Measurements from ENCODE around the gene OXSR1. TPM values are rescaled to one million over a fixed set of nuclear protein-coding genes. Genes with fewer than 3 reads are reported as not detected.

The OXSR1 gene
- polyA plus RNA-seq, 2 of the 4 experiments (the other 2 are of a cell fraction), result 30.2 to 44.0 TPM

DNA sequence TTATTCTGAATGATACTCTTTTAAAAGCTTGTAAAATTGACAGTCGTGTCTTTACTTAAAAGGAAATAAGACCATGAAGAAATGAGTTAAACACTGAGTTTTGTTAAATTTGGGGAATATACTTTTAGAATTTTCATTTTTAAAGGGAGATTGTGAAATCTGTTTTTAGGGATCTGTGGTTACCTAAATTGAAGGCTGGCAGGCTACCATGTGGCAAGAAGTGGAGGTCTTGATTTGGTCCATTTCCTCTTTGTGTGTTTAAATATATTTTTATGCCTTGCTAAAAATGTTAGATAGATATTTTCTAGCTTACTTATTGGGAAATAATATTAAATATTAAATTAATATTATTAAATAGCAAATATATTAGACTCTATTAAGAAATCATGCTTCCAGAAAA, 63.7 kb downstream of the OXSR1 start:
- DNase-seq (ENCODE audit: low read depth in 1 of 2, low spot score in 1 of 2) (no peak), ATAC-seq (no peak), FAIRE-seq (no peak)
- H3K27ac ChIP-seq, result no peak overlapping the region
- ChIA-PET CTCF (interaction anchor here (1.2 kb wide), 1 partner anchor 70 kb away, joined by 3 read pairs; no protein-coding TSS in a partner anchor), POLR2A (no interaction called here)
- WGBS (ENCODE audit: missing lambda C conversion rate), result 96% methylated on average over 1 of the region's 1 CpG
- peaks cover 16% of the 10 kb centered on the region; the same call in 2 of the 3 replicates for H3K4me1 ChIP-seq
- TF ChIP-seq ZC3H11A (IDR thresholded peaks at IDR 0.05) (no peak), CBX8 (IDR thresholded peaks at IDR 0.05) (no peak), CBX2 (IDR thresholded peaks at IDR 0.05; ENCODE audit: borderline replicate concordance, low read depth) (no peak), CEBPB (IDR thresholded peaks at IDR 0.05) (no peak), ESRRA (IDR thresholded peaks at IDR 0.05; ENCODE audit: borderline replicate concordance, low read length) (no peak), POLR2AphosphoS2 (conservative IDR thresholded peaks at IDR 0.05; ENCODE audit: low read length) (no peak), KDM5A (IDR thresholded peaks at IDR 0.05) (no peak), POLR2A (IDR thresholded peaks at IDR 0.05; ENCODE audit: low read length) (no peak), EHMT2 (IDR thresholded peaks at IDR 0.05; ENCODE audit: low read depth) (no peak), MAZ (IDR thresholded peaks at IDR 0.05; ENCODE audit: borderline replicate concordance, low read depth, low read length) (no peak), PHF8 (IDR thresholded peaks at IDR 0.05; ENCODE audit: borderline replicate concordance, low read depth) (no peak), HOXB13 (CRISPR knock-in tag; IDR thresholded peaks at IDR 0.05; ENCODE audit: low read depth) (no peak), CHD4 (IDR thresholded peaks at IDR 0.05; ENCODE audit: borderline replicate concordance) (no peak), RCOR1 (IDR thresholded peaks at IDR 0.05; ENCODE audit: low read depth, low read length) (no peak)
- TF ChIP-seq, protein P1, sequence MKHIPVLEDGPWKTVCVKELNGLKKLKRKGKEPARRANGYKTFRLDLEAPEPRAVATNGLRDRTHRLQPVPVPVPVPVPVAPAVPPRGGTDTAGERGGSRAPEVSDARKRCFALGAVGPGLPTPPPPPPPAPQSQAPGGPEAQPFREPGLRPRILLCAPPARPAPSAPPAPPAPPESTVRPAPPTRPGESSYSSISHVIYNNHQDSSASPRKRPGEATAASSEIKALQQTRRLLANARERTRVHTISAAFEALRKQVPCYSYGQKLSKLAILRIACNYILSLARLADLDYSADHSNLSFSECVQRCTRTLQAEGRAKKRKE (CRISPR knock-in tag; IDR thresholded peaks at IDR 0.05; ENCODE audit: low read depth), result no peak
- TF ChIP-seq, protein P2, sequence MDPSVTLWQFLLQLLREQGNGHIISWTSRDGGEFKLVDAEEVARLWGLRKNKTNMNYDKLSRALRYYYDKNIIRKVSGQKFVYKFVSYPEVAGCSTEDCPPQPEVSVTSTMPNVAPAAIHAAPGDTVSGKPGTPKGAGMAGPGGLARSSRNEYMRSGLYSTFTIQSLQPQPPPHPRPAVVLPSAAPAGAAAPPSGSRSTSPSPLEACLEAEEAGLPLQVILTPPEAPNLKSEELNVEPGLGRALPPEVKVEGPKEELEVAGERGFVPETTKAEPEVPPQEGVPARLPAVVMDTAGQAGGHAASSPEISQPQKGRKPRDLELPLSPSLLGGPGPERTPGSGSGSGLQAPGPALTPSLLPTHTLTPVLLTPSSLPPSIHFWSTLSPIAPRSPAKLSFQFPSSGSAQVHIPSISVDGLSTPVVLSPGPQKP (IDR thresholded peaks at IDR 0.05; ENCODE audit: low read depth, low read length), result no peak
- TF ChIP-seq, protein P3, sequence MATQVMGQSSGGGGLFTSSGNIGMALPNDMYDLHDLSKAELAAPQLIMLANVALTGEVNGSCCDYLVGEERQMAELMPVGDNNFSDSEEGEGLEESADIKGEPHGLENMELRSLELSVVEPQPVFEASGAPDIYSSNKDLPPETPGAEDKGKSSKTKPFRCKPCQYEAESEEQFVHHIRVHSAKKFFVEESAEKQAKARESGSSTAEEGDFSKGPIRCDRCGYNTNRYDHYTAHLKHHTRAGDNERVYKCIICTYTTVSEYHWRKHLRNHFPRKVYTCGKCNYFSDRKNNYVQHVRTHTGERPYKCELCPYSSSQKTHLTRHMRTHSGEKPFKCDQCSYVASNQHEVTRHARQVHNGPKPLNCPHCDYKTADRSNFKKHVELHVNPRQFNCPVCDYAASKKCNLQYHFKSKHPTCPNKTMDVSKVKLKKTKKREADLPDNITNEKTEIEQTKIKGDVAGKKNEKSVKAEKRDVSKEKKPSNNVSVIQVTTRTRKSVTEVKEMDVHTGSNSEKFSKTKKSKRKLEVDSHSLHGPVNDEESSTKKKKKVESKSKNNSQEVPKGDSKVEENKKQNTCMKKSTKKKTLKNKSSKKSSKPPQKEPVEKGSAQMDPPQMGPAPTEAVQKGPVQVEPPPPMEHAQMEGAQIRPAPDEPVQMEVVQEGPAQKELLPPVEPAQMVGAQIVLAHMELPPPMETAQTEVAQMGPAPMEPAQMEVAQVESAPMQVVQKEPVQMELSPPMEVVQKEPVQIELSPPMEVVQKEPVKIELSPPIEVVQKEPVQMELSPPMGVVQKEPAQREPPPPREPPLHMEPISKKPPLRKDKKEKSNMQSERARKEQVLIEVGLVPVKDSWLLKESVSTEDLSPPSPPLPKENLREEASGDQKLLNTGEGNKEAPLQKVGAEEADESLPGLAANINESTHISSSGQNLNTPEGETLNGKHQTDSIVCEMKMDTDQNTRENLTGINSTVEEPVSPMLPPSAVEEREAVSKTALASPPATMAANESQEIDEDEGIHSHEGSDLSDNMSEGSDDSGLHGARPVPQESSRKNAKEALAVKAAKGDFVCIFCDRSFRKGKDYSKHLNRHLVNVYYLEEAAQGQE (IDR thresholded peaks at IDR 0.05), result no peak
- TF ChIP-seq, protein P4, sequence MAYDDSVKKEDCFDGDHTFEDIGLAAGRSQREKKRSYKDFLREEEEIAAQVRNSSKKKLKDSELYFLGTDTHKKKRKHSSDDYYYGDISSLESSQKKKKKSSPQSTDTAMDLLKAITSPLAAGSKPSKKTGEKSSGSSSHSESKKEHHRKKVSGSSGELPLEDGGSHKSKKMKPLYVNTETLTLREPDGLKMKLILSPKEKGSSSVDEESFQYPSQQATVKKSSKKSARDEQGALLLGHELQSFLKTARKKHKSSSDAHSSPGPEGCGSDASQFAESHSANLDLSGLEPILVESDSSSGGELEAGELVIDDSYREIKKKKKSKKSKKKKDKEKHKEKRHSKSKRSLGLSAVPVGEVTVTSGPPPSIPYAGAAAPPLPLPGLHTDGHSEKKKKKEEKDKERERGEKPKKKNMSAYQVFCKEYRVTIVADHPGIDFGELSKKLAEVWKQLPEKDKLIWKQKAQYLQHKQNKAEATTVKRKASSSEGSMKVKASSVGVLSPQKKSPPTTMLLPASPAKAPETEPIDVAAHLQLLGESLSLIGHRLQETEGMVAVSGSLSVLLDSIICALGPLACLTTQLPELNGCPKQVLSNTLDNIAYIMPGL (CRISPR knock-in tag; IDR thresholded peaks at IDR 0.05; ENCODE audit: borderline replicate concordance), result no peak
- no peak overlapping the region for H3K4me2 ChIP-seq
- H3K9me3 ChIP-seq, result no peaks in the 10 kb centered on the region
- H3K4me3 ChIP-seq, result no peak overlapping the region

DNA sequence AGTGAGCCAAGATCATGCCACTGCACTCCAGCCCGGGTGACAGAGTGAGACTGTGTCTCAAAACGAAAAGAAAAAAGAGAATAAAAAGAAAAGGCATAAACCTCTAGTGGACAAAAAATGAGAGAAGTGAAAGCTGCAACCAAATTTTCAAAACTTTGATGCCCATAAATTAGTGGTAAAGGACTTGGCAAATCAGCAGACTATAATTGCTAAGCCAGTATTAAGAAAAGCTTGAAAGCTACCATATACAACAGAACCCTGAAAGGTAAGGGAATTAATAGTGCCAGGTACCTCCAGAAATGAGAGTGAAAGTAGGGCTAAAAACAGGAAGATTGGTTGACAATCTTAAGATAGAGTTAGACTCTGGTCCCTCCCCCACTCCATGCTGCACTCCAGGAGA, 67.4 kb downstream of the OXSR1 start:
- Histone ChIP-seq H3K9me3 (no peaks in the 10 kb centered on the region), H3K4me1 (peaks cover 6% of the 10 kb centered on the region; the same call in 2 of the 3 replicates), H3K4me3 (no peak overlapping the region), H3K4me2 (no peak overlapping the region), H3K27ac (no peak overlapping the region)
- no peak for TF ChIP-seq CBX2 (IDR thresholded peaks at IDR 0.05; ENCODE audit: borderline replicate concordance, low read depth)
- no peak for TF ChIP-seq CBX8 (IDR thresholded peaks at IDR 0.05)
- no peak for TF ChIP-seq MYC (IDR thresholded peaks at IDR 0.05; ENCODE audit: borderline replicate concordance, low read length)
- TF ChIP-seq, protein P5, sequence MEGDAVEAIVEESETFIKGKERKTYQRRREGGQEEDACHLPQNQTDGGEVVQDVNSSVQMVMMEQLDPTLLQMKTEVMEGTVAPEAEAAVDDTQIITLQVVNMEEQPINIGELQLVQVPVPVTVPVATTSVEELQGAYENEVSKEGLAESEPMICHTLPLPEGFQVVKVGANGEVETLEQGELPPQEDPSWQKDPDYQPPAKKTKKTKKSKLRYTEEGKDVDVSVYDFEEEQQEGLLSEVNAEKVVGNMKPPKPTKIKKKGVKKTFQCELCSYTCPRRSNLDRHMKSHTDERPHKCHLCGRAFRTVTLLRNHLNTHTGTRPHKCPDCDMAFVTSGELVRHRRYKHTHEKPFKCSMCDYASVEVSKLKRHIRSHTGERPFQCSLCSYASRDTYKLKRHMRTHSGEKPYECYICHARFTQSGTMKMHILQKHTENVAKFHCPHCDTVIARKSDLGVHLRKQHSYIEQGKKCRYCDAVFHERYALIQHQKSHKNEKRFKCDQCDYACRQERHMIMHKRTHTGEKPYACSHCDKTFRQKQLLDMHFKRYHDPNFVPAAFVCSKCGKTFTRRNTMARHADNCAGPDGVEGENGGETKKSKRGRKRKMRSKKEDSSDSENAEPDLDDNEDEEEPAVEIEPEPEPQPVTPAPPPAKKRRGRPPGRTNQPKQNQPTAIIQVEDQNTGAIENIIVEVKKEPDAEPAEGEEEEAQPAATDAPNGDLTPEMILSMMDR (IDR thresholded peaks at IDR 0.05), result no peak
- TF ChIP-seq SMC3 (IDR thresholded peaks at IDR 0.05), result no peak
- TF ChIP-seq, protein P6, sequence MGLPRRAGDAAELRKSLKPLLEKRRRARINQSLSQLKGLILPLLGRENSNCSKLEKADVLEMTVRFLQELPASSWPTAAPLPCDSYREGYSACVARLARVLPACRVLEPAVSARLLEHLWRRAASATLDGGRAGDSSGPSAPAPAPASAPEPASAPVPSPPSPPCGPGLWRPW (IDR thresholded peaks at IDR 0.05), result no peak
- TF ChIP-seq, protein P7, sequence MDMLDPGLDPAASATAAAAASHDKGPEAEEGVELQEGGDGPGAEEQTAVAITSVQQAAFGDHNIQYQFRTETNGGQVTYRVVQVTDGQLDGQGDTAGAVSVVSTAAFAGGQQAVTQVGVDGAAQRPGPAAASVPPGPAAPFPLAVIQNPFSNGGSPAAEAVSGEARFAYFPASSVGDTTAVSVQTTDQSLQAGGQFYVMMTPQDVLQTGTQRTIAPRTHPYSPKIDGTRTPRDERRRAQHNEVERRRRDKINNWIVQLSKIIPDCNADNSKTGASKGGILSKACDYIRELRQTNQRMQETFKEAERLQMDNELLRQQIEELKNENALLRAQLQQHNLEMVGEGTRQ (IDR thresholded peaks at IDR 0.05), result no peak
- no peak for TF ChIP-seq CHD2 (IDR thresholded peaks at IDR 0.05; ENCODE audit: low read length, partially characterized antibody)
- no peak for TF ChIP-seq EHMT2 (IDR thresholded peaks at IDR 0.05; ENCODE audit: low read depth)
- no peak for TF ChIP-seq PHF8 (IDR thresholded peaks at IDR 0.05; ENCODE audit: borderline replicate concordance, low read depth)
- TF ChIP-seq BHLHE40 (IDR thresholded peaks at IDR 0.05; ENCODE audit: low read depth, low read length), result no peak
- no peak for TF ChIP-seq JUN (IDR thresholded peaks at IDR 0.05)
- no peak for TF ChIP-seq ZFP36 (IDR thresholded peaks at IDR 0.05; ENCODE audit: borderline replicate concordance, partially characterized antibody)
- TF ChIP-seq CHD4 (IDR thresholded peaks at IDR 0.05; ENCODE audit: borderline replicate concordance), result no peak
- 91% methylated on average over 2 of the region's 2 CpGs for WGBS (ENCODE audit: missing lambda C conversion rate)
- ChIA-PET POLR2A (no interaction called here), CTCF (no interaction called here)
- DNase-seq (ENCODE audit: low read depth in 1 of 2, low spot score in 1 of 2) (no peak), FAIRE-seq (no peak), ATAC-seq (no peak)
